ENCODE measurements around the gene NTSR1. TPM values are rescaled to one million over a fixed set of nuclear protein-coding genes. Genes with fewer than 3 reads are reported as not detected.
A peak's percentile ranks its signal among the peaks of the same experiment; 100 is the strongest.

NTSR1 gene
- total RNA-seq, 1 experiment from 2014 or later: not detected

DNA sequence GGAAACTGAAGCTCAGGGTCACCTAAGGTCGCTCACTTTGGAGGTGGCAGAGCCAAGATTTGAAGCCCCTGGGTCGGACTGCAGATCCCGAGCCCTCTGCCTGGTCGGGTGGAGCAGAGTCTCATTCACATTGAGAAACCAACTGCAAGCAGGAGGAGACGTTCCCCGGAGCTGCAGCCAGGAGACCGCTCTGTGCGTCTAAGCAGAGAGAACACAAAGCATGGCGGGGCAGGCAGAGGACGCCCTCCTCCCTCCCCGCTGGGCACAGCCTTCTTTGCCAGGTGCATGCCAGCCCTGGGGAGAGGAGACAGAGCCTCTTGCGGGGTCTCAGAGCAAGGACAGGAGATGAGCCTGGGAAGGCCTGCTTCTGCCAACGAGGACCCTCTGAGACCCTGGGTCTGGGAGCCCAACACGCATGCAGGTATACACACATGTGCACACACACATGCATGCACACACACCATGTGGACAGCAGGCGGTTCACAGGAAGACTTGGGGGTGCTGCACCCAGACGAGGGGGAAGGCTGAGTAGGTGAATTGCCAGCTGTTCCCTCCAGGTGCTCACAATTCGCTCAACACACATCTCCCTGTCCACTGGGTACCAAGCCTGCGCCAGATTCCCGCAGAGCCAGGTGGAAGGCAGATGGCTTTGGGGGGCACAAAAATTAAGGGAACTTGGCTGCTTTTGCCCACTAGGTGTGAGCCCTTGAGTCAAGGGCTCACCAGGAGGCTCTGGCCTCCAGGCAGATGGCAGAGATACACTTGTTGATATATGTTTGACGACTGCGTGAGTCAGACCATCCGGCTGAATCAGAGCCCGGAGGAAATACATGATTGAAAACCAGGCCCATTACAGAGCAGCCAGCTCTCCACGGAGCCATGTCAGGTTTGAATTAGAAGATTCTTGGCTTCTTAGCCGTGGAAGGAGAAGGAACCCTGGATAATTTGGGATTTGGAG lies 5.5 kb upstream of the NTSR1 start:
- Histone ChIP-seq H3K4me1 (replicated peaks) (peaks cover 20% of the 10 kb centered on the region), H3K27ac (no peak overlapping the region), H3K4me3 (no peak overlapping the region)

DNA sequence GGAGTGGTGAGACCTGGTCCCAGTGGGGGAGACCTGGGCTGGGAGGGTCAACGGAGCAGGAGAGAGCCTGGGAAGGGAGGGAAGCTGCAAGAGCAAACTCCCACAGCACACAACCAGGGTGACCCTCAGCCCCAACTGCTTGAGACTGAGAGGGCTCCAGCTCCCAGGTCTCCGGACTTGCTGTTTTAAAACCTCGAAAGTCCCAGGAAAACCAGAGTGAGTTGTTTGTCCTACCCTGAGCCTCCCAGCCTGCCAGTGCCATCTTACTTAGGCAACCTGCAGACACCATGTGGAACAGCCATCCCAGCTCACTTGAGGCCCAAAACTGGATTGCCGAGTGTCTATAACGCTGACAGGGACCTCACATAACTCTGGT lies 4.8 kb upstream of the NTSR1 start:
- no peak for DNase-seq (ENCODE audit: low read depth in 1 of 2, low spot score in 2 of 2)
- no peaks in the 10 kb centered on the region for H3K36me3 ChIP-seq
- H3K27me3 ChIP-seq (replicated peaks): peaks cover 31% of the 10 kb centered on the region
- H3K4me3 ChIP-seq: no peak overlapping the region
- H3K9me3 ChIP-seq (replicated peaks): no peaks in the 10 kb centered on the region
- H3K4me1 ChIP-seq (replicated peaks): peaks cover 20% of the 10 kb centered on the region
- no peak overlapping the region for H3K27ac ChIP-seq

More for the DNA sequence above, 5.5 kb upstream of the NTSR1 start:
- Histone ChIP-seq H3K9me3 (replicated peaks) (no peaks in the 10 kb centered on the region), H3K36me3 (no peaks in the 10 kb centered on the region), H3K27me3 (replicated peaks) (peaks cover 28% of the 10 kb centered on the region)
- DNase-seq (ENCODE audit: low read depth in 1 of 2, low spot score in 2 of 2): peak; percentile 53 to 73

DNA sequence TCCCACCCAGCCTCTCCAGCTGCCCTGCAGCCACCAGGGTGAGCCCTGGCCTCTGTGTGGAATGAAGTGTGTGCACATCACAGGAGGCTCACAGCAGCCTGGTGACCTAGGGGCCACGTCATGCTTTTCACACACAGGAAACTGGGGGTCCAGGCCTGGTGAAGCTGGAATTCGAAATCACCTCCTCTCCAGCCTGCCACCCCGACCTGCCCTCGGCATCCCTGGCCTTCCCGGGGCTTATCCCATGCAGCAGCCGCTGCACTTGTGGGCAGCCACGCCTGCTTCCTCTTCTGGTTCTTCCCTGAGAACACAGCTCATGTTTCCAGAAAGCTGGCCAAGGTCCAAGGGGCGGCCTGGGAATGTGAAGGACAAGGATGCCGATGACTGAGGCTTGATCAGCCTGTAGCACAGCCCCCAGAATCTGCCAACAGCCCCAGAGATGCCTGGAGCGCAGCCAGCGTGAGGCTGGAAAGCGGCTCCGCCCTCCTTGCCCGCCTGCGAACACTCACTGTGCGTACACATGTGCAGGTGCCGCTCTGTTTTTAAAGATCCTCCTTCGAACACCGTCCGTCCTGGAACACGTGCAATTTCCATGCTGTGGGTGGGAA lies 4.2 kb upstream of the NTSR1 start:
- H3K36me3 ChIP-seq: no peaks in the 10 kb centered on the region
- H3K9me3 ChIP-seq (replicated peaks): no peaks in the 10 kb centered on the region
- peak; percentile 60 to 91 for DNase-seq (ENCODE audit: low read depth in 1 of 2, low spot score in 2 of 2)
- H3K27me3 ChIP-seq (replicated peaks): peaks cover 37% of the 10 kb centered on the region
- H3K4me3 ChIP-seq: no peak overlapping the region
- no peak overlapping the region for H3K27ac ChIP-seq
- peaks cover 20% of the 10 kb centered on the region for H3K4me1 ChIP-seq (replicated peaks)

DNA sequence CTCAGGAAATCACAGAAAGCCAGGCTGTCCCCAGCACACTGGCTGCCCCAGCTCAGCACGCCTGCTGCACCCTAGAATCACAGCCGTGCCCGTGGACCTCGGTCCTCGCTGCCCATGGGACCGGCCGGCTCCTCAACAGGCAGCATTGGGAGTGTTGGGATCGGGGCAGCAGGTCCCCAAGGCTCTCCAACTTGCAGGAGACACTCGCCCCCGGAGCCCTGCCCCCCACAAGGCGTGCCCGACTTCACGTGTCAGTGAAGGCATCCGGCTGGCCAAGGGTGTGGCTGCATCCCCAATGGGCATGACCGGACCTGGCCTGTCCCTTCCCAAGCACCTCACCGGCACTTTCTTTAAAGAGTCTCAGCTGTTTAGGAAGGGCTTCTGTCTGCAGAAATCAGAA lies 3.0 kb upstream of the NTSR1 start:
- DNase-seq (ENCODE audit: low read depth in 1 of 2, low spot score in 2 of 2): no peak
- Histone ChIP-seq H3K4me1 (replicated peaks) (peaks cover 20% of the 10 kb centered on the region), H3K4me3 (no peak overlapping the region), H3K27me3 (replicated peaks) (peaks cover 44% of the 10 kb centered on the region), H3K27ac (no peak overlapping the region), H3K9me3 (replicated peaks) (no peaks in the 10 kb centered on the region), H3K36me3 (no peaks in the 10 kb centered on the region)

DNA sequence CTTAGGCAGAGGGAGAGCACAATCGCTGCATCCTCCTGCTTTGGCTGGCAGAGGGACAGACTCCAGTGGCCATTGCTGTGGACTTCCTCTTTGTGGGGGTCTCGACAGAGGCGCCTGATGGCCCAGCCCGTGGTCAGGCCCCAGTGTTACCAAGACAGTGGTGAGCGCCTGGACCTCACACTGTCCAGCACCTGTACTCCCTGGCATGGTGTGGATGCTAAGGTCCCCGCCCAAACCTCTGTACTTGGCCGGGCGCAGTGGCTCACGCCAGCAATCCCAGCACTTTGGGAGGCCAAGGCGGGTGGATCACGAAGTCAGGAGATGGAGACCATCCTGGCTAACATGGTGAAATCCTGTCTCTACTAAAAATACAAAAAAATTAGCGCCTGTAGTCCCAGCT lies 2.3 kb upstream of the NTSR1 start:
- no peaks in the 10 kb centered on the region for H3K36me3 ChIP-seq
- peaks cover 20% of the 10 kb centered on the region for H3K4me1 ChIP-seq (replicated peaks)
- H3K27me3 ChIP-seq (replicated peaks): peaks cover 49% of the 10 kb centered on the region
- H3K9me3 ChIP-seq (replicated peaks): no peaks in the 10 kb centered on the region
- DNase-seq (ENCODE audit: low read depth in 1 of 2, low spot score in 2 of 2): no peak
- no peak overlapping the region for H3K4me3 ChIP-seq
- H3K27ac ChIP-seq: no peak overlapping the region

DNA sequence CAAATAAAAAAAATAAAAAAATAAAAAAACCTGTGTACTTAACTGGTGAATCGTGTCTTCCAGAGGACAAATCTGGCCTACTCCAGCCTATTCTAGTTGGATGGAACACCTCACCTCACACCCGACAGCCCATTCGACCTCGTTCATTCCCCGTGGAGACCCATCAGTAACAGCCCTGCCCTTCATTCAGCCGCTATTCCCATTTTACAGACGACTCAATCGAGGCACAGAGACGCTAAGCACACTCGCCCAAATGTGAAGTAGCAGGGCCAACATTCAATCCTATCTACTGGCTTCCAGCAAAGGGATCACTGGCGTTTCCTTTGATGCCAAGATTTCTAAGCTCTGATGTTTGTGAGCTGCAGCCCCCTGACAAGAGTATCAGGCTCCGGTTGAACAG lies 1.8 kb upstream of the NTSR1 start:
- Histone ChIP-seq H3K4me3 (no peak overlapping the region), H3K27me3 (replicated peaks) (peaks cover 53% of the 10 kb centered on the region), H3K9me3 (replicated peaks) (no peaks in the 10 kb centered on the region), H3K27ac (no peak overlapping the region), H3K4me1 (replicated peaks) (peaks cover 20% of the 10 kb centered on the region), H3K36me3 (no peaks in the 10 kb centered on the region)
- no peak for DNase-seq (ENCODE audit: low read depth in 1 of 2, low spot score in 2 of 2)

DNA sequence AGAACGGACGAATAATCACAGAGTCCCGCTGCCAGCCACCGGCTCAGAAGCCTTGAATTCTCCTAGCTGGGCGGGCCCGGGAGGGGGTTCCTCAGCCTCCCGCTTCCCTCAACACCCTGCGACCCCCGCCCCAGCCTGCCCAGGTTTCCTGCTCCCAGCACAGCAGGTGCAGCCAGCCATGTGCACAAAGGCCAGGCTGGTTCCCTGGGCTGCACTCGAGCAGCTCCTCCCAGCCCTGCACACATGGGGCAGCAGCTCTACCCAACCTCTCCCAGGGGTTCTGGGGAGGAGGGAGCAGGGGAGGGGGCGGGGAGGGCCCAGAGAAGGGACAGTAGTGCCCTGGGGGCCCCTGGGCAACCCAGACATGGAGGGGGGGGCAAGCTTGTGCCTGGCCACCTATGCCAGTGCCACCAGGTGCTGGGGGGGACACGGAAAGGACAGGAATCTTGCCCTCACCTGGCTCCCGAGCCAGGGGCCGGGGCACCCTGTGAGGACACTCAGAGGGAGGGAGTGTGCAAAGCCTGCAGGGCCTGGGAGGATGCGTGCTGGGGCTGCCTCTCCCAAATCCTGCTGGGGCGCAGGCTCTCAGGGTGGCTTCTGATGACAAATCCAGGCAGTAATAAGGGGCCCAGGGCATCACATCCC lies 1.2 kb upstream of the NTSR1 start:
- Histone ChIP-seq H3K27ac (no peak overlapping the region), H3K4me1 (replicated peaks) (peaks cover 20% of the 10 kb centered on the region), H3K27me3 (replicated peaks) (peaks cover 58% of the 10 kb centered on the region), H3K4me3 (no peak overlapping the region), H3K36me3 (no peaks in the 10 kb centered on the region), H3K9me3 (replicated peaks) (no peaks in the 10 kb centered on the region)
- no peak for DNase-seq (ENCODE audit: low read depth in 1 of 2, low spot score in 2 of 2)

DNA sequence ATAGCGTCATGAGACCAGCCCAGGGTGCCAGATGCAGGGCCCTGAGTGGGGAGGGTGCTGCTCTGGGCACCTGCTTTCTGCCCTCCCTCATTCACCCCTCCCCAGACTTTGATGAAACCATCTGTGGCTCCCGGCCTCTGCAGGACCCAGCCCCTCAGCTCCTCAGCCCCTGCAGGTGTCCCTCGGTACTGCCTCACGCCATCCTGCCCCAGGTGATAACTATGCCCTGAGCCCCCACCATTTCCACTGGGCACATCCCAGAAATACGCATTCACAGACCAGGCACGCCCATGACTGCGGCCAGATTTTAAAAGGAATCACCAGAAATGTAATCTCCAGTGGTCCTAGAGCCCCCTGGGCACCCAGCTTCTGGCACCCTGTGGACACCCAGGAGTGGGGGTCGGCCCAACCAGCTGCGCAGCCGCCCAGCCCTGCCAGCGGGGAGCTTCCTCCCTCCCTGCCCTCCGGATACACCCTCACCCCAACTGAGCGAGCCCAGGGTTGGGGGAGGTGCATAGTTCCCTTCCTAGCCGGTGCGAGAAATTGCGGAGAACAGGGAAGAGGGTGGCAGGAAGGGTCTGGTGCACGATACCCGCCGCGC lies 615 bp upstream of the NTSR1 start:
- H3K27ac ChIP-seq: no peak overlapping the region
- DNase-seq (ENCODE audit: low read depth in 1 of 2, low spot score in 2 of 2): no peak
- H3K4me3 ChIP-seq: no peak overlapping the region
- peaks cover 64% of the 10 kb centered on the region for H3K27me3 ChIP-seq (replicated peaks)
- no peaks in the 10 kb centered on the region for H3K36me3 ChIP-seq
- peaks cover 19% of the 10 kb centered on the region for H3K4me1 ChIP-seq (replicated peaks)
- H3K9me3 ChIP-seq (replicated peaks): no peaks in the 10 kb centered on the region

DNA sequence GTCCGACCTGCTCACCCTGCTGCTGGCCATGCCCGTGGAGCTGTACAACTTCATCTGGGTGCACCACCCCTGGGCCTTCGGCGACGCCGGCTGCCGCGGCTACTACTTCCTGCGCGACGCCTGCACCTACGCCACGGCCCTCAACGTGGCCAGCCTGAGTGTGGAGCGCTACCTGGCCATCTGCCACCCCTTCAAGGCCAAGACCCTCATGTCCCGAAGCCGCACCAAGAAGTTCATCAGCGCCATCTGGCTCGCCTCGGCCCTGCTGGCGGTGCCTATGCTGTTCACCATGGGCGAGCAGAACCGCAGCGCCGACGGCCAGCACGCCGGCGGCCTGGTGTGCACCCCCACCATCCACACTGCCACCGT lies 885 bp downstream of the NTSR1 start:
- Histone ChIP-seq H3K27me3 (replicated peaks) (peaks cover 78% of the 10 kb centered on the region), H3K4me3 (no peak overlapping the region), H3K9me3 (replicated peaks) (no peaks in the 10 kb centered on the region), H3K36me3 (no peaks in the 10 kb centered on the region), H3K4me1 (replicated peaks) (peaks cover 4% of the 10 kb centered on the region), H3K27ac (no peak overlapping the region)
- DNase-seq (ENCODE audit: low read depth in 1 of 2, low spot score in 2 of 2): no peak

DNA sequence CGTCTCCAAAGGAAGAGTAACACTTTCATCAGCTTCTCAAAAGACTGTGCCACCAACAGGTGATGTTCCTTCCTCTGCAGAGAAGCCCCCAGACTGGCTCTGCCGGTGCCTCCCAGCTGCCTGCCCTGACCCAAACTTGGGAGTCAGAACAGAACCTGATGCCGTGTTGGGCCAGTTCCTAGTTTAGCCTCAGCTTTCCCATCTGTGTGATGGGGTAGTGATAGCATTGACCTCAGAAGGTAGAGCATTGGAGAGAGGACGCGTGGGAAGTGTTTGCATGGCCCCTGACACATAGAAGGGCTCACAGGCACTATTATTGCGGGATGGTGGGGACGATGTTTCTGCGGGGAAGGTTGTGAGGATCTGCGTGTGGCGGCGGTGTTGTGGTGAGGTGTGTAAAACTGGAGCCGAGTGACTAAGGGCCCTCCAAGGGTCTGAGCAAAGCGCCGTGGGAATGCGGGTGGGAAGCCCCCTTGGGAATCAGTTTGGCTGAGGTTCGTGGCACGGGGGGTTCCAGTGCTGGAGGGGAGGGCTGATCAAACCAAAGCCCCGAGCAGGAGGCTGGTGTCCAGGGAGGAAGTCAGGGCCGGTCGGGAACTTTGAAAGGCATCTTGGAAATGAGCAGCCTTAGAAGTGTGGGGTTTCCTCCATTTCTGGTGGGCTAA lies 1.7 kb downstream of the NTSR1 start:
- Histone ChIP-seq H3K27me3 (replicated peaks) (peaks cover 86% of the 10 kb centered on the region), H3K4me3 (no peak overlapping the region), H3K9me3 (replicated peaks) (no peaks in the 10 kb centered on the region), H3K27ac (no peak overlapping the region), H3K36me3 (no peaks in the 10 kb centered on the region), H3K4me1 (replicated peaks) (no peaks in the 10 kb centered on the region)
- no peak for DNase-seq (ENCODE audit: low read depth in 1 of 2, low spot score in 2 of 2)

DNA sequence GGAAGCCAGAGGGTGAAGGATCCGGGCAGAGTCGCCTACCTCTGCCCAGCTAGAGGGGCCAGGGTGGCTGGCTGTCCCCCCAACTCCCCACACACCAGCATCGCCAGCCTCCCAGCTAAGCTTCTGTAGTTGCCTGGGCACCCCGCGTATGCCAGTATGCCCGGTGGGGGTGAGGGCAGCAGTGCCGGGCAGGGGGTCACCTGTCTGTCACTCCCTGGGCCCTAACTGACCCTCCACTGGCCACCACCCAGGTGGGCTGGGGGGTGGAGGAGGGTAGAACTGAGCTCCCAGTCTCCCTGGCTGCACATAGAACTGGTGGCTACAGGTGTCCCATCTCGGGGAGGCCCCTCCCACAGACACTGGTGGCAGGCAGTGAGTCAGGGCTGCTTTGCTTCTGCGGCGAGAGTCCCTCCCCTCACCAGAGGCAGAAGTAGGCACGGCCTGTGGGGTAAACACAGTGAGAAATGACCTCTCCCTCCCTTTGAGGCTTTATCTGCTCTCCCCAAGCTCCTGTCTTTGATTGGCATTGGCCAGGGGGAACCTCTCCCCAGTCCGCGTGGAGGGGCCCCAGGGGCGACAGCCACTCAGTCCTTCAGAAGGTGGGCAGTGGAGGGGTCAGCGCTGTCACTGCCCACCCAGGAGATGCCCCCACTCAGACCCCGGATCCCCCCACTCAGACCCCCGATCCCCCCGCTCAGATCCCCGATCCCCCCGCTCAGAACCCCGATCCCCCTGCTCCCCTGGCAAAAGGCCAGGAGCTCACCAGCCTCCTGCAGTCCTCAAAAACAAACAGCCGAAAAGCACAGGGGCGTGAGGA lies 2.5 kb downstream of the NTSR1 start:
- Histone ChIP-seq H3K4me3 (no peak overlapping the region), H3K27me3 (replicated peaks) (peaks cover 83% of the 10 kb centered on the region), H3K27ac (no peak overlapping the region), H3K9me3 (replicated peaks) (no peaks in the 10 kb centered on the region), H3K4me1 (replicated peaks) (no peaks in the 10 kb centered on the region), H3K36me3 (no peaks in the 10 kb centered on the region)
- no peak for DNase-seq (ENCODE audit: low read depth in 1 of 2, low spot score in 2 of 2)

DNA sequence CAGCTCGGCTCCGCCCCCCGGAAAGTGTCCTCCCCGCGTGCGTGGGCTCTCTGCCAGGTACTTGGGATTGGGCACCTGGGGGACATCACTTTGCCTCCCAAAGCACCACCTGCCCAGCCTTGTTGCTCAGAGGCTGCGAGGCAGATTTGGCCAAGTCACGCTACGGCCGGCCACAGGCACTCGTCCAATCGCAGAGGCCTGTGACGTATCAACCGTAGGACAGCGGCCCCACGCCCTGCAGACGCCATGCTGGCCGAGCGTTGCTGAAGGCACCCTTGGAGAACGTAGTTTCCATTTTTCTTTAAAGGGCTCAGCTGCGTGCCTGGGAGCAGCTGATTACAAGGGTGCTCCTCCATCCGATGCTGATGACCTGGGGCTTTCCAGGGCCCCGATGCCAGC lies 3.1 kb downstream of the NTSR1 start:
- H3K27me3 ChIP-seq (replicated peaks): peaks cover 86% of the 10 kb centered on the region
- no peaks in the 10 kb centered on the region for H3K4me1 ChIP-seq (replicated peaks)
- no peak overlapping the region for H3K27ac ChIP-seq
- H3K36me3 ChIP-seq: no peaks in the 10 kb centered on the region
- no peak for DNase-seq (ENCODE audit: low read depth in 1 of 2, low spot score in 2 of 2)
- H3K4me3 ChIP-seq: no peak overlapping the region
- H3K9me3 ChIP-seq (replicated peaks): no peaks in the 10 kb centered on the region

DNA sequence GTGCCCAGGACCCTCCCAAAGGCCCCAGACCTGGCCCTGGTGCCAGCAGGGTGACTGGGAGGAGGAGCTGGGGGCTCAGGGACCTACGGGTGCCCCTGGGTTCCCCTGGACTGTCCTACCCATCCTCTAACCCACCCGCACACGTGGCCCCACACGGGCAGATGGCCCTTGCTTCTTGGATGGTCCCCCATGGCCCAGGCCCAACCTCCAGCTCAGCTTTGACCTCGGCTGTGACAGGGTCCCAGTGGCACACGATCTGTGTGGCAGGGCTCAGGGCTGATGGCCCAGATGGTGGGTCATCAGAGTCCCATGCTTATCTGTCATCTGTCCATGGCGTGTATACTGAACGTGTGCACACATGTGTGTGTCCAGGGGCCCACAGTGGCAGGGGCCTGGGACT lies 4.0 kb downstream of the NTSR1 start:
- Histone ChIP-seq H3K36me3 (no peaks in the 10 kb centered on the region), H3K27me3 (replicated peaks) (peaks cover 88% of the 10 kb centered on the region), H3K9me3 (replicated peaks) (no peaks in the 10 kb centered on the region), H3K4me1 (replicated peaks) (no peaks in the 10 kb centered on the region), H3K4me3 (no peak overlapping the region), H3K27ac (no peak overlapping the region)
- DNase-seq (ENCODE audit: low read depth in 1 of 2, low spot score in 2 of 2): no peak
